M059J (cell line): ENCODE results near the gene ARMC2. TPM values are rescaled to one million over a fixed set of nuclear protein-coding genes. Genes with fewer than 3 reads are reported as not detected.
A peak's percentile ranks its signal among the peaks of the same experiment; 100 is the strongest.

Experiments used
- DNase-seq: peaks from one replicate; pipeline ENCODE4 v3.0.0-alpha.2; 2012; ENCODE audit warnings: low read depth
- total RNA-seq: library from RNA; depleted of rRNA; stranded (reverse); fragments of >200 nt; shearing (Covaris generic); gene quantifications from 2 replicates; pipeline ENCODE4 v1.2.3, GENCODE V29; 2014

Gene ARMC2
- total RNA-seq, 1 experiment from 2014 or later: 1.7 TPM

DNA sequence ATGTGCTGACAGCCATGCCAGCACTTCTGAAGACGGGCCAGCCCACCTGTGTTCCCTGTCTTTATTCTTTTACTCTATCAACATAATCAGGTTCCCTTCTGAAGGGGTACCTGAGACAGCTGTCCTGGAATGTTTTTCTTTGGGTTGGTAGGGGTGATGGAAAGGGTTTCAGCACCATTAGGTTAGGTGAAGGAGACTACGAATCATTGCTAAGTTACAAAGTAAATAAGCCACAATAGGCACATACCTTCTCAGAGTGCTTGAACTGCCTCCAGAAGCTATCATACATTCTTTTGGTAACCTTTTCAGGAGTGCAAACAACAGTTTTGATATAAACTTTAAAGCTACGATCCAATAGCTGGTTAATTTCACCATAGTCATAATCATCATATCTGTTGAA, 140.1 kb downstream of the ARMC2 start:
- no peak for DNase-seq

DNA sequence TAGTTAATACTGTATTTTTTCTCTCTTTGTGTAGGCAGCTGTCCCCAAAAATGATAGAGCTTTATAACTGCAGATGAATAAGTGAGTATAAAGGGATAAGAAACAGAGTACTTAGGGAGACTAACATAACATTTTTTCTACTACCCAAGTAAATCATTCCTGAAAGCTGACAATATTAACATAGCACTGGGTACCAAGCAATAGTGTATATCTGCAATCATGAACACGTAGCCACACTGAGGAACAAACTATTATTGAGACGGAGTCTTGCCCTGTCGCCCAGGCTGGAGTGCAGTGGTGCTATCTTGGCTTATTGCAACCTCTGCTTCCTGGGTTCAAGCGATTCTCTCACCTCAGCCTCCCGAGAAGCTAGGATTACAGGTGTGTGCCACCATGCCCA, 140.5 kb downstream of the ARMC2 start:
- no peak for DNase-seq

DNA sequence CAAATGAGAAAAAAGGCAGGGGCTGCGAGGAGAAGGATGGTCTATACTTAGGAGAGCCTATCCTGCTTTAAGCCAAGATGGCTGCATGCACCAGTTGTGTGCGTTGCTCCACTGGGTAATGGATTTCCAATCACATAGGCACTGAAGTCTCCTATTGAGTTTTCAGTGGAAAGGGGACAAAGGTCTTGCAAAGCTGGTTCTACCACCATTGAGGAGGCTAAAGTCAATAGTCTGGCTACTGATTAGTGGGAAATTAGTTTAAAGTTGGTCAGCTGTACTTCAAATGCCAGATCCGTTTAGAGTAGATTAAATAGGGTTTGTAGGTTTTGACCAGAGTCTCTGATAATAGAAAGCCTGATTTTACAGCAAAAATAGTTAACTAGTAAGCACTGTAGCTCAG, 141.5 kb downstream of the ARMC2 start:
- no peak for DNase-seq

DNA sequence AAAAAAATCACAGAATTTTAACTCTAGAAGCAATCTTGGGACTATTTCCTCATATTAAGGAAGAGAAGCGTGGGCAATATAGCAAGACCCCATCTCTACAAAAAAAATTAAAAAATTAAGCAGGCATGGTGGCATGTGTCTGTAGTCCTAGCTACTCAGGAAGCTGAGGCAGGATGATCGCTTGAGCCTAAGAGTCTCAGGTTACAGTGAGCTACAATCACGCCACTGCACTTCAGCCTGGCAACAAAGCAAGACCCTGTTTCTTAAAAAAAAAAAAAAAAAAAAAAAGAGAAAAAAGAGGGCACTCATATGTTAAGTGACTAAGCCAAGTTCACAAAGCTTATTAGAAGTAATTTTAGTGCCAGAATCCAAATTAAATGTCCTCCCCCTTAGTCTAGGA, 145.7 kb downstream of the ARMC2 start:
- no peak for DNase-seq

GRCh38 chr6:108995296-108995695, 147.1 kb downstream of the ARMC2 start:
- no peak for DNase-seq

GRCh38 chr6:108996208-108996607, 148.0 kb downstream of the ARMC2 start:
- DNase-seq: no peak

DNA sequence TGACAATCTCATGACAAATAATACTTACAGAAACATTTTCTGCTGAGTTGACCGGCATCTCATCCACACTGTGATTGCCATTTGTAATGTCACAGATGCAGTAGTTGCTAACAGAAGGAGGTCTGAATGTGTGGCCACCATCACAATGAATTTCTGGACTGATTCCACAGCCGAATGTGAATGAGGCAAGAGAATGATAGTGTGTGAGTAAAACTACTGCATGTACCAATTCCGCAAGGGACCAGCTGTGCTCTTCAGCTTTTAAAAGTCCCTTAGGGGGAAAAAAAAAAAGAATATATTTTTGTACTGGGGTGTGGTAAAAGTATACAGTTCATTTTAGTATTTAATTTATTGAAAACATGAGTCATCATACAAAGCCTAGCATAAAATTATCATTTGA, 150.3 kb downstream of the ARMC2 start:
- DNase-seq: no peak

GRCh38 chr6:108999428-108999827, 151.2 kb downstream of the ARMC2 start:
- DNase-seq: no peak

- DNase-seq: no peak
Measured at GRCh38 chr6:109000289-109000688, 152.1 kb downstream of the ARMC2 start.

DNA sequence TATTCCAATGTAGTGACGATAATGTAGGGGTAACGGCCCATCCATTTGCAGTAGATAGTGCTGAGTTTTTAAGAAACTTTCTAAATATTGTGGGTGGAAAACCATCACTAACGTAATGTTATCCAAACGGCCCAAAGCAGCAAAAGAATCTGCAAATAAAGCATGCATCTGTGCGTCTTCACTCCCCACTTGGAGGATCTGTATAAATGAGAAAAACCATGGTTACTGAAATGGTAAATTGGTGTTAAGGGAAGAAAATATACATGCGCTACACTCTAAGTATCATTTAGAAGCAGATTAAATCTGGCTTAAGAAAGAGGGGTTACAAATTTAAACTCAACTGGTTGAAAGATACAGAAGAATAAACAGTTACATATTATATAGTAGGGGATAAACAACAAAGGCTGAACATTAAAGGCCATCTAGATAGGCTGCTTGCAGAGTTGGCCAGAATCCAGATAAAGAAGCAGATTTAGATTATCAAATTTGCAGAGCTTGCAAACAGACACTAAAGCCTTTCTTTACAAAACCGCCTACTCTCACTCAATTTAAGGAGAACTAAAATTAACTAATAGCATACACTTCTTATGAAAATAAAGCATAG, 153.2 kb downstream of the ARMC2 start:
- DNase-seq: no peak

GRCh38 chr6:109002051-109002697, 154.0 kb downstream of the ARMC2 start:
- DNase-seq: no peak

- DNase-seq: no peak
Measured at GRCh38 chr6:109002882-109003281, 154.7 kb downstream of the ARMC2 start.

DNA sequence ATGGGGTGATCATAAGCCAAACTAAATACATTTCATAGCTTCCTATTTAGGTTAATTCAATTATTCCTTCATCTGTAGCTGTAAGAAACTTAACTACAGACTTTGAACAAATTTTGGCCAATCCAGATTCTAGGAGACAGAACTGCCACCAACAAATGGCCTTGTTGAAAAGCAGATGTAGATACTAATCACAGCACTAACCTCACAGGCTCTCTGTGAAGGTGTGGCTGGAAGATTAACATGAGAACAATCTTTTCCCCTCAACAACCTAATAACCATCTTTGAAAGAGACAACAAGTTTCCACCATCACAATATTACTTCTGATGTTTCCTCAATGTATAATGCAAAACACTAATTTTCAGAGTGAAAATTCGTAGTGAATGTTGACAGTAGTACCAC, 158.6 kb downstream of the ARMC2 start:
- no peak for DNase-seq

DNA sequence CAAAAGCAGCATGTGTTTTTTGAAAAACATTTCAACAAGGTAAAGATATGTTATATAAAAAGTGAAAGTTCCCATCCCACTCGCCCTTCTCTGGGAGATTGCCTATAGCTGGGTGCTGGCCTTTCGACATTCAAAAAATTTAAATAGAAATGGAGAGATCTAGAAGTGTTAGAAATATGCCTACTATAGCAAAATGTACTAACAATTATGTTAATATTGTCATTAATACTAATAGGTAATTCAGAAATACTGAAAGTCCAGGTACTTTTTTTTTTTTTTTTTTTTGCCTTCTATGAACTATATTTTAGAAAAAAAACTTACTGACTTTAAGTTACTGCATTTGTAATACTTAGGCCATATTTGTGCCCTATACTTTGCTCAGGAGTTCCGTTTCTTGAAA, 159.3 kb downstream of the ARMC2 start:
- DNase-seq: no peak

DNA sequence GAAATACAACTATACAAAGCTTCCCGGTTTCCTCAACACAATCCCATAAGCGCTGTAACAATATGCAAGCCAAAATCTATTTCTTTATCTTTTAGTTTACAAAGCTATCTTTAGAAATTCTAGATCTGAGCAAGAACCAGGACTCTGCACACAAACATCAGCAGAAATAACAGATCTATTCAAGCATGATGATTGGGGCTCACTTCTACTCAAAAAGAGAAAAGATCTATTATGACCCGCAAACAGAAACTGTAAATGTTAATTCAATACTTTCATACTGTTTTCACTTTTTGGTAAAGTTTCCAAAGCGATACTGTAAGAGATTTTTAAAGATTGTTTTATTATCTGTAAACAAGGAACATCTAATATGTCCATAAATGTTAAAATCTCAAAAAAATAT, 159.8 kb downstream of the ARMC2 start:
- no peak for DNase-seq

DNA sequence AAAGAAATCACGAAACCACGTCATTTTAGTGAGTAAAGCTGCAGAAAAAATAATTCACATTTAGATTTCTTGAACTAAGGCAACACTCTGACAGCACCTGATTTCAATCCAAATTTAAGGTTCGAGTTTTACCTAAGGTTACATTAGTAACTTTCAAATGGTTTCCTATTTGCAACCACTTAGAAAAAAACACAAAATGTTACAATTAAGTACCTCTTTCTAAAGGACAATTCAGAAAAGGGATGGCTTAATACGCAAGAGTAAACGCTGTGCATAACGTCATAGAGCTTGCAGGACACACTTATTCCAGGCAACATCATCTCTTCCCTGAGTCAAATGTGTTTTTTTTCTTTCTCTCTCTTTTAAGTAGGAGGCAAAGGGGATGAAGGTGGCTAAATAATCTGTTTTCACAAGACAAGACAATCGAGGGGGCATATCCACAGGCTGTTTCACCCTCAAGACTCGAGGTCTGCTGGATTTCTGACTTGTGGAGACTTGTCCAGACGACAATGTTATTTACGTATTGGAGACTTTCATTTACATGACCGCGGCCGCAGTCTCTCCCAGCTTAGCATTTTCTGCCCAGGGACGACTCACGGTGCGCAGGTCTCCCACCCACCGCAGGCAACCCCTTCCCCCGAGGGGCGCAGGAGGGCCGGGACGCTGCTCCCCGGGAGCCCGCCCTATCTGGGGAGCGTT, 160.5 kb downstream of the ARMC2 start:
- peak; percentile 58 for DNase-seq

DNA sequence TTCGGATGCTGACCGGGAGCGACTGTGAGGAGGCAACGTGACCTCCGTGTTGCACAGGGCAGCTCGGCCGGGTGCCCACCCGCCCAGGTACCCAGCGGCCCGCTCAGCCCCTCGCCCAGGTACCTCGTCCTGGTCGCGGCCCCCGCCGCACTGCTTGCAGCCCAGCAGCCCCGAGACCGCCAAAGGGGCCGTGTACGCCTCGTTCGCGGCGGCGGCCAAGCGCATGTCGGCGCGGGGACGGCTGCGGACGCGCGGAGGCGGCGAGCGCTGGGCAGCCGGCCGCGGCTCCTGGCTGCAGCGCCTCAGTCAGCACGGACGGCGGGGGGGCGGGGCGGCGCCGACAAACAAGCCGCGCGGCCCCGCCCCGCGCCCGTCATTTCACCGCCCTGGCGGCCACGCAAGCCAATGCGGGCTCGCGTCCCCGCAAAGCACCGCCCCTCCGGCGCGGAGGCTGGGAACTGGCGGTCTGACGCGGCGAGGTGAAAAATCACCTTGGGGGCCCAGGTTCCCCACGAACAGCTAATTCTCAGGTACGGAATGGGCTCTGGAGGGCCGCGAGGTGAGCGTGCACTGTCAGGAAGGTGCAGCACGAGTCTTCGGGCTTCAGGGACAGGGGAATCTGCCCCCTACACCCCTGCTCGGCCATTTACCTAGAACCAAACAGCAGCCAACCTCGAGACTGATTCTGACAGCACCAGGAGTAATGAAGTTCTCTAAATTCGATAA, 161.2 kb downstream of the ARMC2 start:
- DNase-seq: peak; percentile 89

DNA sequence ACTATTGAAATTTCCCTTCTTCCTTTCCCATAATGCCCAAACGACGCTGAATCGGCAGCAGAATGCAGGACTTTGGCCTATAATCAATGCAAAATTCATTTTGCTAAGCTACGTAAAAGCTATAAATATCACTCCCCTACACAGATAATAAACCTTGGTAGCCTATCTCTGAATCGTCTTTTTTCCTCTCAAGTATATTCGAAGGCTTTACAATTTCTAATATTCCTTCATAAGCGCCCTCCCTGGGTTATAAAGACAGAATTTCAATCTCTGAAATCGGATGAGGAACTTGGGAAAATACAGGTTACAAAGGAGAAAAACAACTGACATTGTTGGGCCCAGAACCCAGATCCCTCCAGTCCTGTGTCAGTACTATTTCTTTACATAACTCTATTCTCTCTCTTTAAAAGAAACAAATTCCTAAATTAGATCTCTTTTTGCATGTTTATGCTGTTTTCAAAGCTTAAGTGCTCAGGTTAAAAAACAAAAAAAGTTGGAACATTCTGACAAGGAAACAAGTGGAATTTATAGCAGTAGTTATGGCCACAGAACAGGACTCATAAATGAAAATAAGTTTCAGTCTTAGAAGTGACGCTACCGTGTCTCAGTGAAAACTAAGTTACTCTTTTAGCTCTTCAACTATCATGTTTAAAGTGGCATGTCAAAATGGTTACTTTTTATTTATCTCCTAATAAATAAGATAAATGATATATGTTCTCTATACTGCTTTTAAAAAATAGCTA, 161.9 kb downstream of the ARMC2 start:
- DNase-seq: no peak

DNA sequence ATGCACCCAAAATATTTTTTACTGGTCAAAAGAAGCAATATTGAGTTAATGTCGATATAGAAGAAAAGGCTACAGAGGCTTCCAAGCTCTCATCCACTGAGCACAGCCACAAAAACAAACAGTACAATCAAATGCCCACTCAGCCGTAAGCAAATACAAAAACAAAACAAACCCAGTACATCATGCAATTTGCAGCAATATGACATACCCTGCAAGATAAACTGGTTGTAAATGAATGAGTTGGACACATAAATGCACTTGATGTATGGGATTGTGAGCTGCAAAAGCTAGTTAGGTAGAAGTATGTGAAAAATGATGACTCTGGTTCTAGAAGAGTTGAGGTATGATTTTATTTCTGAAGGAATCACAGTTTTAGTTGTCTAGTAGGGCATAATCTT, 162.5 kb downstream of the ARMC2 start:
- DNase-seq: peak; percentile 13

DNA sequence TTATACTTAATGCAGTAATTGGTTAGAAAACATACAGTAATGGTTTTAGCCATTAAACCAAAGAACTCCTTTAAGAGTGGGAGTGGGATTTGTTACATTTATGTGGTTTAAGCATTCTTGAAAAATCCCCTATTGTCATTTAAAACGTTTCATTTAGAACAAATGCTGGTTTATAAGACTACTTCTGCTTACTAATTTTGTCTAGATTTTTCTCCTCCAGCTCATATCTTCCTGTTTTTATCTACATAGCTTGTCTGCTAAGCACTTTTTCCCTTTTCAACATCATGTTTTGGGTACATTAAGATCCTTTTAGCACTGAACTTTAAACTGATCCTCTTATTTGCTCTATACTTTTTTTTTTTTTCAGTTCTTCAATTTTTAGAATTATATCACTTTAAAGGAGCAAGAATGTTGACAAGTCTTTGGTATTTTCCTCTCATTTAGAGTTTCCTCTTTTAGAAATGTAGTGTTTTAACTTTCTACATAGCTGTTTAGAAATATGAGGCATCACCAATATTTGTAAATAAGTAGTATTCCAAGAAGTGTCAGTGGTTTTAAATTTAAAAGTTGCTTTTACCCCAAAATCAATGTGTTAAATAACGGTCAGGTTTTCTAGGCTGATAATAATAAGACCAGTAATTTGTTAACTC, 165.6 kb downstream of the ARMC2 start:
- DNase-seq: no peak

- DNase-seq: no peak
Measured at GRCh38 chr6:109014606-109015005, 166.4 kb downstream of the ARMC2 start.
